Neuronal stem cell (in vitro differentiated cells): ENCODE results near the gene PSMB1.

Experiments
- DNase-seq: peaks from one replicate; pipeline ENCODE4 v3.0.0-alpha.2; 2013; ENCODE audit warnings: low spot score
- H2AFZ ChIP-seq: one replicate; pipeline ENCODE4 v1.6.1; 2013; ENCODE audit warnings: mild to moderate bottlenecking, low read length, inconsistent platforms
- H2AK5ac ChIP-seq: 2 replicates; pipeline ENCODE4 v1.6.1; 2013; ENCODE audit warnings: low read depth, mild to moderate bottlenecking, inconsistent platforms, low read length, moderate library complexity, mixed read lengths
- H2BK120ac ChIP-seq: 2 replicates; pipeline ENCODE4 v1.6.1; 2013; ENCODE audit warnings: low read depth, mild to moderate bottlenecking, inconsistent platforms, low read length, moderate library complexity, mixed read lengths
- H2BK12ac ChIP-seq: one replicate; pipeline ENCODE4 v1.6.1; 2013; ENCODE audit warnings: low read length, inconsistent platforms
- H2BK15ac ChIP-seq: 2 replicates; pipeline ENCODE4 v1.6.1; 2013; ENCODE audit warnings: mild to moderate bottlenecking, low read length, inconsistent platforms, mixed read lengths
- H2BK5ac ChIP-seq: one replicate; pipeline ENCODE4 v1.6.1; 2013; ENCODE audit warnings: inconsistent platforms, mild to moderate bottlenecking, low read length, moderate library complexity
- H3K14ac ChIP-seq: one replicate; pipeline ENCODE4 v1.6.1; 2013; ENCODE audit warnings: low read length, inconsistent platforms
- H3K18ac ChIP-seq: 2 replicates; pipeline ENCODE4 v1.6.1; 2013; ENCODE audit warnings: low read length, inconsistent platforms
- H3K23ac ChIP-seq: 2 replicates; pipeline ENCODE4 v1.6.1; 2013; ENCODE audit warnings: low read depth, mild to moderate bottlenecking, mixed read lengths, low read length, inconsistent platforms; ENCODE audit not compliant: poor library complexity
- H3K27ac ChIP-seq: replicated peaks from 3 replicates; pipeline ENCODE4 v1.5.1; 2013; ENCODE audit warnings: low read length, inconsistent platforms
- H3K27me3 ChIP-seq, 3 experiments: 2 replicates each; pipeline ENCODE4 v1.6.1; 2013; ENCODE audit warnings: low read length in 3 of 3, mild to moderate bottlenecking in 2 of 3, inconsistent platforms in 1 of 3, low read depth in 1 of 3, mixed read lengths in 1 of 3, moderate library complexity in 1 of 3; ENCODE audit not compliant: control insufficient read depth in 3 of 3, insufficient read depth in 3 of 3
- H3K36me3 ChIP-seq, 2 donors: replicated peaks in 1 of 2; 2 replicates each; pipeline ENCODE4 v1.6.1; 2013; ENCODE audit warnings: low read length in 2 of 2; ENCODE audit not compliant: control insufficient read depth in 2 of 2, insufficient read depth in 2 of 2
- H3K4ac ChIP-seq: 2 replicates; pipeline ENCODE4 v1.6.1; 2013; ENCODE audit warnings: inconsistent platforms, mild to moderate bottlenecking, low read length, moderate library complexity
- H3K4me1 ChIP-seq, 2 donors: 1 replicate in 1 of 2; 2 replicates in 1 of 2; pipeline ENCODE4 v1.6.1; 2013; ENCODE audit warnings: low read length in 2 of 2, low read depth in 1 of 2; ENCODE audit not compliant: control insufficient read depth in 2 of 2, insufficient read depth in 1 of 2
- H3K4me2 ChIP-seq: one replicate; pipeline ENCODE4 v1.6.1; 2013; ENCODE audit warnings: mild to moderate bottlenecking, low read length, inconsistent platforms; ENCODE audit not compliant: insufficient read depth, poor library complexity, severe bottlenecking
- H3K4me3 ChIP-seq, 2 donors: 2 replicates each; pipeline ENCODE4 v1.5.1; 2013; ENCODE audit warnings: low read length in 2 of 2, mild to moderate bottlenecking in 2 of 2, inconsistent platforms in 1 of 2, moderate library complexity in 1 of 2
- H3K79me1 ChIP-seq: one replicate; pipeline ENCODE4 v1.6.1; 2013; ENCODE audit warnings: low read depth, mild to moderate bottlenecking, inconsistent platforms, low read length, moderate library complexity
- H3K9ac ChIP-seq: one replicate; pipeline ENCODE4 v1.6.1; 2013; ENCODE audit warnings: mild to moderate bottlenecking, low read depth, low read length, inconsistent platforms; ENCODE audit not compliant: poor library complexity
- H3K9me3 ChIP-seq, 2 donors: replicated peaks in 1 of 2; 2 replicates each; pipeline versions ENCODE3 to v1.6.1; 2013; ENCODE audit warnings: low read length in 2 of 2, mild to moderate bottlenecking in 2 of 2, inconsistent platforms in 1 of 2, low read depth in 1 of 2, mixed read lengths in 1 of 2, moderate library complexity in 1 of 2; ENCODE audit not compliant: control insufficient read depth in 2 of 2, insufficient read depth in 1 of 2
- H4K8ac ChIP-seq: one replicate; pipeline ENCODE4 v1.6.1; 2013; ENCODE audit warnings: low read depth, mild to moderate bottlenecking, inconsistent platforms, low read length, moderate library complexity
- H4K91ac ChIP-seq: one replicate; pipeline ENCODE4 v1.6.1; 2013; ENCODE audit warnings: low read length, low read depth, mild to moderate bottlenecking, inconsistent platforms; ENCODE audit not compliant: poor library complexity
- WGBS, 2 donors: extraction: QIAGEN DNeasy Blood & Tissue Kit; methylation state at CpG; one replicate each; pipeline ENCODE4 v1.1.7; 2013; ENCODE audit warnings: missing lambda C conversion rate in 2 of 2, mixed read lengths in 1 of 2; ENCODE audit not compliant: insufficient read length in 2 of 2, insufficient replicate concordance in 1 of 2; ENCODE audit errors: extremely low coverage in 2 of 2; 5-methylcytosine and 5-hydroxymethylcytosine counted together

Gene PSMB1

DNA sequence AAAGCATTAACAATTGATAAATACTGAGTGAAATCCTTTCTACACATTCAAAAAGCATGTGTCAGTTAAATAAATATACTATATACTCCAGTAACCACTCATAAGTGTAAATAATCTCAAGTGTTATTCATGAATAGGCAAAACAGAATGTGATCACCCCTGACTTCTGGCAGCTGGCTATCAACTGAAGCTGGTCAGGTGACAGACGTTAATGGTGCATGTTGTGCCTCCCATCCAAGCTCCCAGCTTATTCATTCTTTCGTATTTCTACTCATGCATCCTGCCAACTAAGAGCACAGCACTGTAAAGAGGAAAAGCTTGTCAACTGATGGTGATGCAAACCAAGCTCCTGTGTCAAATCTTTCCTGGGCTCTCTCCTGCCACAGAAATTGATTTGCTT lies 7.7 kb downstream of the PSMB1 start:
- Histone ChIP-seq H2BK12ac (no peak overlapping the region), H3K14ac (no peak overlapping the region), H3K4me3 (no peak overlapping the region), H2BK120ac (no peak overlapping the region), H4K8ac (no peak overlapping the region), H3K27me3 (no peaks in the 10 kb centered on the region), H2BK15ac (no peak overlapping the region), H3K9me3 (no peaks in the 10 kb centered on the region), H4K91ac (no peak overlapping the region), H3K23ac (no peak overlapping the region), H3K4ac (no peak overlapping the region), H3K4me2 (no peak overlapping the region), H3K18ac (no peak overlapping the region), H2AK5ac (no peak overlapping the region), H3K27ac (no peak overlapping the region), H2AFZ (no peak overlapping the region), H3K9ac (no peak overlapping the region), H3K36me3 (peaks cover 28 to 99% of the 10 kb centered on the region in 2 donors), H3K79me1 (peaks cover 3% of the 10 kb centered on the region), H2BK5ac (no peak overlapping the region), H3K4me1 (no peaks in the 10 kb centered on the region)
- DNase-seq = no peak
- no CpG with 5 or more reads among the region's 2 CpGs for WGBS, 2 donors

DNA sequence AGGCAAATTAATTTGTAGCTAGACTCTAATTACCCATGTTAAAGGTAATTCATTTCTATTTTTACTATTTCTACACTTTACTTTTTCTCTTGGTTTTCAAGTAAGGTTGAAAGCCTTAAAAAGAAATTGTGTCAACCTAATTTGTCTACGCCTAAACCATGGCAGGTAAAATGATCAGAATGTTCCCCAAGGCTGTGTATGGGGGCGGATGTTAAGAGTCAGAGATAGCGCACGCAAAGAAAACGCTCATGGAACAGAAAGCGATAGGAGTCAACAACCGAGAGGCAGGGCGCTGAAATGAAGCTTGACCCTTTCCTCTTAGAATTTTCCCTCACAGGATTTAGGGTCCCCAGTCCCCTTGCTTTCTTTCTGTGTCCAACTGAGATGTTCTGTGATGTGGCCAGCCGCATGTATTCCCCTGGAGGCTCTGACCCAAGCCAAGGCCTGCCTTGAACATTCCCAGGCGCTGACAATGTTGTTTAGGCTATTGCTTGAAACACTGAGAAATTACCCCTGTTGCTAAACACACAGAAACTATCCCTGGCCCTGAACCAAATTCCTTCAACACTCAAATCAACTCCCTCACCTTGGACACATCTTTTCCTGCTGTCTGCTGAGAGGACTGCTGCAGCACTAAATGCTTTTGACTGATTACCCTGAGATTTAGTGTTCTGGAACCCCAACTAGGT lies 10.9 kb downstream of the PSMB1 start:
- no peak overlapping the region for H3K9ac ChIP-seq
- H4K8ac ChIP-seq = no peak overlapping the region
- H3K4me1 ChIP-seq = no peaks in the 10 kb centered on the region
- H2AK5ac ChIP-seq = no peak overlapping the region
- peaks cover 31 to 98% of the 10 kb centered on the region in 2 donors for H3K36me3 ChIP-seq
- H3K4me3 ChIP-seq = no peak overlapping the region
- H2BK15ac ChIP-seq = no peak overlapping the region
- H3K23ac ChIP-seq = no peak overlapping the region
- no peak overlapping the region for H3K4ac ChIP-seq
- H3K4me2 ChIP-seq = no peak overlapping the region
- no peak overlapping the region for H3K14ac ChIP-seq
- H3K27ac ChIP-seq = no peak overlapping the region
- no peak for DNase-seq
- H2BK12ac ChIP-seq = no peak overlapping the region
- H3K18ac ChIP-seq = no peak overlapping the region
- H4K91ac ChIP-seq = no peak overlapping the region
- no CpG with 5 or more reads among the region's 10 CpGs for WGBS, 2 donors
- no peaks in the 10 kb centered on the region for H3K27me3 ChIP-seq
- no peak overlapping the region for H2BK5ac ChIP-seq
- H3K79me1 ChIP-seq = no peaks in the 10 kb centered on the region
- no peaks in the 10 kb centered on the region for H3K9me3 ChIP-seq
- H2AFZ ChIP-seq = no peak overlapping the region
- no peak overlapping the region for H2BK120ac ChIP-seq

DNA sequence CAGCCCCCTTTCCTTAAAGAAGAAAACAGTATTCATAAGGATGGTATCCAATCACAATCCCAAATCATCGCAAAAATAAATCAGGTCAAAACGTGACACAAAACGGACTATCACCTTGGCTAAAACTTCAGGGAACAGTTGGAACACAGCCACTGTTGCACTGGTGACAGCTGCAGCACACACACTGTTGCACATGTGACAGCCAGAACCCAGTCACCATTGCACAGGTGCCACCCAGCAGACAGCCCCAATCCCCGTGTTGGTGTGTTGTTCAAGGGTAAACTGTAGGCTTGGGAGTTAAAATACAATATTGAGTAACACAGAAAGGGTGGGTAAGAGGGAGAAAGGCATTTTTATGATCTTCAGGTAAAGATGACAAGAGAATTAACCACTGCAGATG lies 15.8 kb downstream of the PSMB1 start:
- Histone ChIP-seq H4K8ac (no peak overlapping the region), H3K9ac (no peak overlapping the region), H2BK120ac (no peak overlapping the region), H3K4me1 (no peaks in the 10 kb centered on the region), H2BK12ac (no peak overlapping the region), H3K4me3 (no peak overlapping the region), H2AFZ (no peak overlapping the region), H3K4ac (no peak overlapping the region), H3K27me3 (no peaks in the 10 kb centered on the region), H3K27ac (no peak overlapping the region), H3K23ac (no peak overlapping the region), H3K14ac (no peak overlapping the region), H2BK15ac (no peak overlapping the region), H2AK5ac (no peak overlapping the region), H4K91ac (no peak overlapping the region), H3K4me2 (no peak overlapping the region), H3K36me3 (peaks cover 33 to 98% of the 10 kb centered on the region in 2 donors), H2BK5ac (no peak overlapping the region), H3K9me3 (no peaks in the 10 kb centered on the region), H3K79me1 (no peaks in the 10 kb centered on the region), H3K18ac (no peak overlapping the region)
- WGBS, 2 donors = no CpG with 5 or more reads among the region's 4 CpGs
- DNase-seq = no peak

DNA sequence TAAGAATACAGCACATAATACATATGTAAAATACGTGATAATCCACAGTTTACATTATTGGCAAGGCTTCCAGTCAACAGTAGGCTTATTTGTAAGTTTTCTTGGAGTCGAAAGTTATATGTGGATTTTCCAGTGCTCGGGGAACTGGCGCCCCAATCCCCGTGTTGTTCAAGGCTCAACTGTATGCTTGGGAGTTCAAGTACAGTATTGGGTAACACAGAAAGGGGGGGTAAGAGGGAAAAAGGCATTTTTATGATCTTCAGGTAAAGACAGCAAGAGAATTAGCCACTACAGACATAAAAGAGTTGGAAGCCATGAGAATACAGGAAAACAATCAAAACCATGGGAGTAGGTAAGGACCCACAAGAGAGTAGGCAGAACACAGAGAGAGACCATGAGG lies 16.4 kb downstream of the PSMB1 start:
- no peak overlapping the region for H4K91ac ChIP-seq
- no peak overlapping the region for H2BK5ac ChIP-seq
- H2AFZ ChIP-seq = no peak overlapping the region
- H2BK12ac ChIP-seq = no peak overlapping the region
- H3K18ac ChIP-seq = no peak overlapping the region
- no CpG with 5 or more reads among the region's 5 CpGs for WGBS, 2 donors
- no peaks in the 10 kb centered on the region for H3K9me3 ChIP-seq
- H3K4me3 ChIP-seq = no peak overlapping the region
- no peak overlapping the region for H2BK15ac ChIP-seq
- H2AK5ac ChIP-seq = no peak overlapping the region
- H3K4me1 ChIP-seq = no peaks in the 10 kb centered on the region
- no peak overlapping the region for H3K27ac ChIP-seq
- H3K9ac ChIP-seq = no peak overlapping the region
- peaks cover 32 to 92% of the 10 kb centered on the region in 2 donors for H3K36me3 ChIP-seq
- H3K23ac ChIP-seq = no peak overlapping the region
- H2BK120ac ChIP-seq = no peak overlapping the region
- no peak overlapping the region for H3K4ac ChIP-seq
- H4K8ac ChIP-seq = no peak overlapping the region
- DNase-seq = no peak
- no peaks in the 10 kb centered on the region for H3K27me3 ChIP-seq
- H3K4me2 ChIP-seq = no peak overlapping the region
- H3K79me1 ChIP-seq = no peaks in the 10 kb centered on the region
- H3K14ac ChIP-seq = no peak overlapping the region
